ENCODE data around the gene LCN10. TPM values are rescaled to one million over a fixed set of nuclear protein-coding genes. Genes with fewer than 3 reads are reported as not detected.
"Not testable (repeated sequence)": the region's sequence is repeated elsewhere in the genome, so short reads cannot be mapped to it uniquely, and the experiment has no call there.

The LCN10 gene
- total RNA-seq, 2 experiments from 2014 or later = not detected

DNA sequence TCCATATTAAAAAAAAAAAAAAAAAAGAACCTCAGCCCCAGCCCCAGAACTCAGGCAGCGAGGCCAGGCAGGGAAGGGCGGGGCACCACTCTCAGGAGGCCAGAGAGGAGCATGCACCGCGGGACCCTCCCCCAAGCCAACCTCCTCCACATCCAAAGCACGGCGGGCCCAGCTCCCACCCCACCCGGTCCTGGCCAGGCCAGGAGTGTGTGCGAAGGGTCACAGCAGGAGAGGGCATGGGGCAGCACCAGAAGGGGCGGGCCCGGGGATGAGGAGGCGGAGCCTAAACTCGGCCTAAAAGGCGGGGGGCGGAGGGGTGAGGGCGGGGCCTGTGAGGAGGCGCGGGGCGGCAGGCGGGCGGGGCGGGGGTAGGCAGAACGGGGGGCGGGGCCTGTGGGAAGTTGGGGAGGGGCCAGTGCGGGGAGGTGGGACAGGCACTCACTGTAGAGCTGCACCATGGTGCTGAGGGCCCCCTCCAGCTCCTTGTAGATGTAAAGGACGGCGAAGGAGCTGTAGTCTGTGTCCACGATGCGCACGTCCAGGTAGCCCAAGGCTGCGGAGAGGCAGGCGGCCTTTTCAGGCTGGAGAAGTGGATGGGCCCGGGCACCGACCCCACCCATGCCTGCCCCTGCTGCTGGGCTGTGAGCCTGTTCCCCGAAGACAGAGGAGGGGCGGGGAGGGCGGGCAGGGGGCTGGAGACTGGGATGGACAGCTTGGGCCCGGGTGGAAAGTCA, 20.3 kb upstream of the LCN10 start:
- intact Hi-C loops (cut with DNase I, micrococcal nuclease) = no loop called here
- ChIA-PET POLR2A (no interaction called here), CTCF (no interaction called here)
- peaks cover 9% of the 10 kb centered on the region for H3K4me1 Mint-ChIP-seq (ENCODE audit: low read depth)
- TF ChIP-seq, protein P1, sequence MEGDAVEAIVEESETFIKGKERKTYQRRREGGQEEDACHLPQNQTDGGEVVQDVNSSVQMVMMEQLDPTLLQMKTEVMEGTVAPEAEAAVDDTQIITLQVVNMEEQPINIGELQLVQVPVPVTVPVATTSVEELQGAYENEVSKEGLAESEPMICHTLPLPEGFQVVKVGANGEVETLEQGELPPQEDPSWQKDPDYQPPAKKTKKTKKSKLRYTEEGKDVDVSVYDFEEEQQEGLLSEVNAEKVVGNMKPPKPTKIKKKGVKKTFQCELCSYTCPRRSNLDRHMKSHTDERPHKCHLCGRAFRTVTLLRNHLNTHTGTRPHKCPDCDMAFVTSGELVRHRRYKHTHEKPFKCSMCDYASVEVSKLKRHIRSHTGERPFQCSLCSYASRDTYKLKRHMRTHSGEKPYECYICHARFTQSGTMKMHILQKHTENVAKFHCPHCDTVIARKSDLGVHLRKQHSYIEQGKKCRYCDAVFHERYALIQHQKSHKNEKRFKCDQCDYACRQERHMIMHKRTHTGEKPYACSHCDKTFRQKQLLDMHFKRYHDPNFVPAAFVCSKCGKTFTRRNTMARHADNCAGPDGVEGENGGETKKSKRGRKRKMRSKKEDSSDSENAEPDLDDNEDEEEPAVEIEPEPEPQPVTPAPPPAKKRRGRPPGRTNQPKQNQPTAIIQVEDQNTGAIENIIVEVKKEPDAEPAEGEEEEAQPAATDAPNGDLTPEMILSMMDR (IDR thresholded peaks at IDR 0.05) = no peak
- H3K4me1 ChIP-seq (ENCODE audit: insufficient read depth, low read length) = peaks cover 8% of the 10 kb centered on the region
- no peaks in the 10 kb centered on the region for H3K9me3 Mint-ChIP-seq
- H3K9me3 ChIP-seq (ENCODE audit: control insufficient read depth in 1 of 2, insufficient read depth in 1 of 2, low read length in 2 of 2) = peaks cover 0 to 4% of the 10 kb centered on the region in 2 experiments
- no peak overlapping the region for H3K27ac Mint-ChIP-seq
- H3K36me3 ChIP-seq (ENCODE audit: insufficient read depth, low read length) = no peaks in the 10 kb centered on the region
- no peak for ATAC-seq (ENCODE audit: poor library complexity)
- no peak overlapping the region for H3K27ac ChIP-seq (ENCODE audit: low read depth in 1 of 2, low read length in 2 of 2)
- peaks cover 8 to 16% of the 10 kb centered on the region in 2 experiments for H3K27me3 ChIP-seq (ENCODE audit: control insufficient read depth in 1 of 2, insufficient read depth in 2 of 2, low read length in 2 of 2)
- peak in 8 of 14 experiments; percentile 18 to 71 (median 30) for DNase-seq
- H3K36me3 Mint-ChIP-seq (ENCODE audit: low read depth) = no peaks in the 10 kb centered on the region
- peaks cover 33% of the 10 kb centered on the region for H3K27me3 Mint-ChIP-seq
- no peak overlapping the region for H3K4me3 ChIP-seq (ENCODE audit: low read length)
- no peak overlapping the region for H3K4me3 Mint-ChIP-seq

DNA sequence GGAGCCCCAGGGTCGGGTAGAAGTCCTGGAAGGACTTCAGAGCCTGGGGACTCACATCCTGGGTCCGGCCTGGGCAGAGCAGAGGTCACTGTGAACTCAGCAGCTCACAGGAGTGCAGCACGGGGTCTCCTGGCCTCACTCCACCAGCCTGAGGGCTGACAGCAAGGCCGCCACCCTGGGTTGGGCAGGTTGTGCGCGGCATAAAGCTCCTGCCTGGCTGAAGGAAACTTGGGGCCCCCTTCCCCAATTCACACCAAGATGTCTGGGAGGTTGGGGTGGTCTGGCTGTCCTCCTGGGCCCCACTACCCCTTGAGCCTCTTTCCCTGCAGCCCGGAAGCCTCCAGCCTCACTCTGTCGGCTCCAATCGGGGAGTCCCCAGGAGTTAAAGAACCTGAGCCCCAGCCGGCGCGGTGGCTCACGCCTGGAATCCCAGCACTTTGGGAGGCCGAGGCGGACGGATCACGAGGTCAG, 19.5 kb upstream of the LCN10 start:
- Histone ChIP-seq H3K4me3 (ENCODE audit: low read length) (no peak overlapping the region), H3K4me1 (ENCODE audit: insufficient read depth, low read length) (peaks cover 8% of the 10 kb centered on the region), H3K36me3 (ENCODE audit: insufficient read depth, low read length) (no peaks in the 10 kb centered on the region), H3K27ac (ENCODE audit: low read depth in 1 of 2, low read length in 2 of 2) (no peak overlapping the region), H3K27me3 (ENCODE audit: control insufficient read depth in 1 of 2, insufficient read depth in 2 of 2, low read length in 2 of 2) (peaks cover 3 to 12% of the 10 kb centered on the region in 2 experiments), H3K9me3 (ENCODE audit: control insufficient read depth in 1 of 2, insufficient read depth in 1 of 2, low read length in 2 of 2) (peaks cover 0 to 9% of the 10 kb centered on the region in 2 experiments)
- Mint-ChIP-seq H3K9me3 (no peaks in the 10 kb centered on the region), H3K27ac (no peak overlapping the region), H3K4me1 (ENCODE audit: low read depth) (peaks cover 9% of the 10 kb centered on the region), H3K27me3 (peaks cover 26% of the 10 kb centered on the region), H3K4me3 (no peak overlapping the region), H3K36me3 (ENCODE audit: low read depth) (no peaks in the 10 kb centered on the region)
- POLR2A ChIA-PET = no interaction called here
- no peak for ATAC-seq (ENCODE audit: poor library complexity)
- TF ChIP-seq, protein P1 (IDR thresholded peaks at IDR 0.05) = no peak
- intact Hi-C loops (cut with DNase I, micrococcal nuclease) = no loop called here
- CTCF ChIA-PET = no interaction called here
- DNase-seq = no peak

DNA sequence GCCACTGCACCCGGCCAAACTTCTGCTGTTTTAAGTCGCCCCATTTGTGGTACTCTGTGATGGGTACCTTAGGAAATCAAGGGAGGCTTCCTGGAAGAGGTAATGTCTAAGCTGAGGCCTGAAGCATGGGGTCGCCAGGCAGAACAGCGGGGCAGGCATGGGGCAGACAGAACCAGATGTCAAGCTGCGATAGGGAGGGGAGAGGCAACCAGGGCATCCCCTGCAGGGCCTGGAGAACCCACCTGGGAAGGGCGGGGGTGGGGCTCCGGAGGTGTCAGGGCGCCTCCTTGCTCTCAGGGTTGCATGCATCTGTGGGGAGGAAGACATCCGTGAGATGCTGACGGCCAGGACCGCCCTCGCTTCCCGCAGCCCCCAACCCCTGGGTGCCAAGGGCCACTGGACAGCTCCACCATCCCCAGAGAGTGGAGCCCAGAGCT, 18.8 kb upstream of the LCN10 start:
- TF ChIP-seq, protein P1 (IDR thresholded peaks at IDR 0.05) = no peak
- H3K27ac Mint-ChIP-seq = no peak overlapping the region
- H3K27me3 Mint-ChIP-seq = peaks cover 20% of the 10 kb centered on the region
- no peaks in the 10 kb centered on the region for H3K36me3 Mint-ChIP-seq (ENCODE audit: low read depth)
- Histone ChIP-seq H3K36me3 (ENCODE audit: insufficient read depth, low read length) (no peaks in the 10 kb centered on the region), H3K9me3 (ENCODE audit: control insufficient read depth in 1 of 2, insufficient read depth in 1 of 2, low read length in 2 of 2) (peaks cover 0 to 14% of the 10 kb centered on the region in 2 experiments), H3K27me3 (ENCODE audit: control insufficient read depth in 1 of 2, insufficient read depth in 2 of 2, low read length in 2 of 2) (peaks cover 3 to 8% of the 10 kb centered on the region in 2 experiments), H3K4me1 (ENCODE audit: insufficient read depth, low read length) (peaks cover 5% of the 10 kb centered on the region), H3K27ac (ENCODE audit: low read depth in 1 of 2, low read length in 2 of 2) (no peak overlapping the region), H3K4me3 (ENCODE audit: low read length) (no peak overlapping the region)
- no peak overlapping the region for H3K4me3 Mint-ChIP-seq
- no peaks in the 10 kb centered on the region for H3K9me3 Mint-ChIP-seq
- CTCF ChIA-PET = no interaction called here
- intact Hi-C loops (cut with DNase I, micrococcal nuclease) = no loop called here
- peaks cover 3% of the 10 kb centered on the region for H3K4me1 Mint-ChIP-seq (ENCODE audit: low read depth)
- POLR2A ChIA-PET = no interaction called here
- ATAC-seq (ENCODE audit: poor library complexity) = no peak
- DNase-seq = peak in 1 of 14 experiments; percentile 26

GRCh38 chr9:136760834-136761544, 18.2 kb upstream of the LCN10 start:
- H3K36me3 ChIP-seq (ENCODE audit: insufficient read depth, low read length); H3K4me3 Mint-ChIP-seq; CTCF ChIA-PET; intact Hi-C loops (cut with DNase I, micrococcal nuclease); H3K4me3 ChIP-seq (ENCODE audit: low read length); H3K27ac Mint-ChIP-seq; ATAC-seq (ENCODE audit: poor library complexity); H3K9me3 Mint-ChIP-seq; POLR2A ChIA-PET; H3K4me1 ChIP-seq (ENCODE audit: insufficient read depth, low read length); H3K4me1 Mint-ChIP-seq (ENCODE audit: low read depth); H3K27ac ChIP-seq (ENCODE audit: low read depth in 1 of 2, low read length in 2 of 2); H3K36me3 Mint-ChIP-seq (ENCODE audit: low read depth); H3K27me3 ChIP-seq (ENCODE audit: control insufficient read depth in 1 of 2, insufficient read depth in 2 of 2, low read length in 2 of 2): not testable (repeated sequence)
- peak in 4 of 14 experiments; percentile 9 to 46 (median 28) for DNase-seq
- H3K9me3 ChIP-seq (ENCODE audit: control insufficient read depth in 1 of 2, insufficient read depth in 1 of 2, low read length in 2 of 2) = peaks cover 0 to 20% of the 10 kb centered on the region in 2 experiments
- H3K27me3 Mint-ChIP-seq = peaks cover 17% of the 10 kb centered on the region

Measured in CD4-positive, alpha-beta T cell (primary cell).